GM12878 (cell line): ENCODE data around the gene ZNF775. TPM values are rescaled to one million over a fixed set of nuclear protein-coding genes. Genes with fewer than 3 reads are reported as not detected.

Source experiments
- ATAC-seq: fragments of 200-7000 bp; cut with Tn5 transposase; 3 replicates; pipeline ENCODE4 v1.9.1; 2020; ENCODE audit warnings: mild to moderate bottlenecking, moderate library complexity
- BruUV-seq: library from RNA; stranded (reverse); fragments of 400-500 nt; replicated peaks from 2 replicates; lab custom pipeline; 2021; lab: Mats Ljungman, UMichigan
- CTCF ChIA-PET: fragments of 300-600 bp; sonication (Branson Sonifier 250); formaldehyde crosslinking; extraction: SDS; loops from one replicate; lab custom pipeline; 2021; ENCODE audit warnings: inconsistent platforms; lab: Yijun Ruan, JAX
- POLR2A ChIA-PET: fragments of 350-600 bp; formaldehyde crosslinking; extraction: SDS; loops from one replicate; lab custom pipeline; 2021; ENCODE audit warnings: inconsistent platforms; lab: Charles Lee
- RAD21 ChIA-PET: fragments of 300-600 bp; sonication (Branson Sonifier 250); formaldehyde crosslinking; loops from one replicate; lab custom pipeline; 2023; ENCODE audit warnings: antibody characterized with exemption; ENCODE audit not compliant: unreplicated experiment; lab: Charles Lee
- SMC1A ChIA-PET: fragments of 300-600 bp; sonication (Branson Sonifier 250); formaldehyde crosslinking; loops from one replicate; lab custom pipeline; 2023; ENCODE audit not compliant: unreplicated experiment, uncharacterized antibody; lab: Charles Lee
- DNase-seq: peaks from one replicate; pipeline ENCODE4 v3.0.0-alpha.2; 2011; ENCODE audit warnings: low read depth, low spot score
- FAIRE-seq: peaks from 3 replicates; lab custom pipeline; 2011; peaks lifted over from hg19 to GRCh38; lab: Jason Lieb, UNC
- H2AFZ ChIP-seq: 2 replicates; pipeline ENCODE4 v1.6.0; 2011; ENCODE audit warnings: low read depth, low read length, control low read depth; ENCODE audit not compliant: control insufficient read depth
- H3K27ac ChIP-seq: 2 replicates; pipeline ENCODE4 v1.5.1; 2011; ENCODE audit warnings: control low read depth; ENCODE audit not compliant: control insufficient read depth, insufficient read depth
- H3K27me3 ChIP-seq, 2 experiments: replicated peaks in 1 of 2; 2 replicates each; pipeline versions ENCODE4 v1.6.0 to v1.6.1; 2011; ENCODE audit warnings: low read length in 1 of 2; ENCODE audit not compliant: control insufficient read depth in 2 of 2, insufficient read depth in 2 of 2
- H3K36me3 ChIP-seq, 2 experiments: 2 replicates each; pipeline ENCODE4 v1.5.1; 2011; ENCODE audit warnings: low read length in 1 of 2; ENCODE audit not compliant: control insufficient read depth in 2 of 2, insufficient read depth in 2 of 2
- H3K4me1 ChIP-seq: 2 replicates; pipeline ENCODE4 v1.6.1; 2011; ENCODE audit warnings: mild to moderate bottlenecking, low read length, moderate library complexity, mixed read lengths; ENCODE audit not compliant: control insufficient read depth, insufficient read depth
- H3K4me2 ChIP-seq: 2 replicates; pipeline ENCODE4 v1.6.0; 2011; ENCODE audit warnings: control low read depth; ENCODE audit not compliant: control insufficient read depth, insufficient read depth
- H3K4me3 ChIP-seq: fragments of 200-600 bp; sonication (generic); 2 replicates; pipeline ENCODE4 v1.5.1; 2016
- H3K79me2 ChIP-seq: 2 replicates; pipeline ENCODE4 v1.6.0; 2011; ENCODE audit warnings: low read length; ENCODE audit not compliant: control insufficient read depth, insufficient read depth
- H3K9ac ChIP-seq: 2 replicates; pipeline ENCODE4 v1.8.0; 2011; ENCODE audit warnings: low read length, control low read depth, mixed read lengths; ENCODE audit not compliant: control insufficient read depth, insufficient read depth
- H3K9me3 ChIP-seq: replicated peaks from 3 replicates; pipeline ENCODE4 v1.5.1; 2011; ENCODE audit warnings: mild to moderate bottlenecking, low read length; ENCODE audit not compliant: control insufficient read depth, insufficient read depth
- H4K20me1 ChIP-seq: 2 replicates; pipeline ENCODE4 v1.6.0; 2011; ENCODE audit not compliant: control insufficient read depth, insufficient read depth
- CREM ChIP-seq: IDR thresholded peaks from 2 replicates; pipeline ENCODE4 v1.6.1; 2014; ENCODE audit warnings: antibody characterized with exemption, low read depth
- HDGF ChIP-seq: fragments of 450-650 bp; IDR thresholded peaks from 2 replicates; pipeline ENCODE4 v1.6.1; 2016; ENCODE audit warnings: antibody characterized with exemption
- KLF5 ChIP-seq: fragments of 450-650 bp; IDR thresholded peaks from 2 replicates; pipeline ENCODE4 v1.6.1; 2014; ENCODE audit warnings: mild to moderate bottlenecking; ENCODE audit not compliant: partially characterized antibody
- MEF2A ChIP-seq: IDR thresholded peaks from 2 replicates; pipeline ENCODE4 v1.6.1; 2011; ENCODE audit warnings: low read depth, mild to moderate bottlenecking, low read length, moderate library complexity; ENCODE audit not compliant: insufficient read depth
- NRF1 ChIP-seq: conservative IDR thresholded peaks from 2 replicates; pipeline ENCODE4 v1.6.1; 2011; ENCODE audit warnings: mild to moderate bottlenecking, low read depth, low read length, improper control_type of control experiment
- SKIL ChIP-seq: fragments of 450-650 bp; IDR thresholded peaks from 2 replicates; pipeline ENCODE4 v1.6.1; 2017; ENCODE audit warnings: mild to moderate bottlenecking, low read depth, inconsistent platforms; ENCODE audit not compliant: poor library complexity, severe bottlenecking
- SMAD1 ChIP-seq: fragments of 450-650 bp; IDR thresholded peaks from 2 replicates; pipeline ENCODE4 v1.6.1; 2018; ENCODE audit warnings: mild to moderate bottlenecking, low read depth; ENCODE audit not compliant: partially characterized antibody
- TARDBP ChIP-seq: IDR thresholded peaks from 2 replicates; pipeline ENCODE4 v1.6.1; 2016; ENCODE audit warnings: borderline replicate concordance
- TCF12 ChIP-seq: IDR thresholded peaks from 2 replicates; pipeline ENCODE4 v1.6.1; 2011; ENCODE audit warnings: low read depth, mild to moderate bottlenecking, low read length
- TCF7 ChIP-seq: IDR thresholded peaks from 2 replicates; pipeline ENCODE4 v1.6.1; 2014; ENCODE audit warnings: antibody characterized with exemption, borderline replicate concordance
- ZBTB11 ChIP-seq: fragments of 450-650 bp; formaldehyde crosslinking; IDR thresholded peaks from 2 replicates; pipeline ENCODE4 v1.5.0; 2022; ENCODE audit warnings: mild to moderate bottlenecking, missing genetic modification characterization
- ZBTB4 ChIP-seq: fragments of 450-650 bp; formaldehyde crosslinking; IDR thresholded peaks from 2 replicates; pipeline ENCODE4 v1.4.0; 2022; ENCODE audit warnings: mild to moderate bottlenecking, moderate library complexity
- ZNF274 ChIP-seq: IDR thresholded peaks from one replicate; pipeline ENCODE4 v1.8.0; 2011; ENCODE audit not compliant: insufficient read length, insufficient read depth
- WGBS: methylation state at CpG from one replicate; pipeline ENCODE4 v1.1.6; 2016; ENCODE audit warnings: low lambda C conversion rate; ENCODE audit not compliant: insufficient replicate concordance, insufficient coverage; ENCODE audit errors: missing lambda C conversion rate; 5-methylcytosine and 5-hydroxymethylcytosine counted together
- in situ Hi-C: fragments of 300-500 bp; cut with MboI; formaldehyde crosslinking; loops from 9 replicates; pipeline ENCODE4 v1.14.3; 2018; ENCODE audit warnings: mixed read lengths
- intact Hi-C: fragments of 100-400 bp; cut with micrococcal nuclease; formaldehyde crosslinking; loops from one replicate; pipeline ENCODE4 v1.14.2; 2022; ENCODE audit not compliant: unreplicated experiment
- polyA plus RNA-seq, 11 experiments: library from polyadenylated mRNA; depleted of rRNA in 4 of 11; unstranded in 6 of 11; stranded (reverse) in 5 of 11; fragments of >200 nt; fragmentation: Nextera tagmentation in 4 of 11; fragmentation: Illumina TruSeq in 1 of 11; extraction: Ambion mirVana in 4 of 11; extraction: Trizol in 1 of 11; gene quantifications; 1 replicate in 1 of 11; 2 replicates in 10 of 11; pipeline versions ENCODE4 v1.2.1 to v1.2.3, GENCODE V29; 2011 to 2016; ENCODE audit warnings: inconsistent platforms in 2 of 11, missing spikeins in 2 of 11, low read depth in 1 of 11
- total RNA-seq, 4 experiments: library from RNA; depleted of rRNA in 3 of 4; stranded (reverse); fragments of >200 nt in 3 of 4; fragmentation: Illumina TruSeq in 1 of 4; extraction: Trizol in 1 of 4; gene quantifications; 2 replicates each; pipeline versions ENCODE4 v1.2.1 to v1.2.3, GENCODE V29; 2013 to 2021

ZNF775 gene
- total and polyA plus RNA-seq, 10 of the 15 experiments (the other 5 are each of a cell fraction or from before 2014, with no cell fraction given) = 0.05 to 14.3 (median 2.1) TPM

GRCh38 chr7:150420242-150420641 lies 41.1 kb downstream of the ZNF775 start:
- RAD21 ChIA-PET = interaction anchor here (1.2 to 4.7 kb wide), 5 partner anchors 14 to 63 kb away, joined by 3 to 26 read pairs (median 5); no protein-coding TSS in a partner anchor
- Histone ChIP-seq H3K36me3 (no peaks in the 10 kb centered on the region), H2AFZ (no peak overlapping the region), H3K4me2 (no peak overlapping the region), H3K27ac (no peak overlapping the region), H3K4me3 (no peak overlapping the region), H3K4me1 (peaks cover 2% of the 10 kb centered on the region; the same call in 1 of the 2 replicates), H3K79me2 (no peaks in the 10 kb centered on the region), H4K20me1 (no peaks in the 10 kb centered on the region), H3K27me3 (no peaks in the 10 kb centered on the region), H3K9ac (no peak overlapping the region), H3K9me3 (no peaks in the 10 kb centered on the region)
- DNase-seq (no peak), ATAC-seq (no peak), FAIRE-seq (no peak)
- SMC1A ChIA-PET = interaction anchor here (0.6 to 3.6 kb wide), 5 partner anchors 12 to 74 kb away, joined by 3 to 41 read pairs (median 4); no protein-coding TSS in a partner anchor
- CTCF ChIA-PET = interaction anchor here (1.0 to 3.5 kb wide), 7 partner anchors 11 to 134 kb away, joined by 3 to 49 read pairs (median 6); a partner anchor contains a TSS
- intact Hi-C loops = no loop called here
- in situ Hi-C loops = loop anchor here (25.0 kb wide), 1 partner anchor 358 kb away; no protein-coding TSS in a partner anchor
- BruUV-seq = no TSS peak
- 26% methylated on average over 2 of the region's 2 CpGs for WGBS
- POLR2A ChIA-PET = interaction anchor here (1.3 kb wide), 2 partner anchors 11 to 40 kb away, joined by 3 to 4 read pairs; no protein-coding TSS in a partner anchor
- TF ChIP-seq ZNF274 = no peak
- no peak for TF ChIP-seq KLF5
- TF ChIP-seq TCF7 = no peak
- no peak for TF ChIP-seq SKIL
- TF ChIP-seq MEF2A = no peak
- TF ChIP-seq SMAD1 = no peak
- TF ChIP-seq TCF12 = no peak
- no peak for TF ChIP-seq TARDBP
- TF ChIP-seq ZBTB4 = no peak
- no peak for TF ChIP-seq HDGF
- TF ChIP-seq CREM = no peak
- TF ChIP-seq ZBTB11 = no peak
- TF ChIP-seq NRF1 = no peak
